ENCODE measurements around the gene RPGR. TPM values are rescaled to one million over a fixed set of nuclear protein-coding genes. Genes with fewer than 3 reads are reported as not detected.
A peak's percentile ranks its signal among the peaks of the same experiment; 100 is the strongest.

RPGR gene
- total RNA-seq, 6 experiments from 2014 or later = 1.9 to 14.1 (median 3.6) TPM

GRCh38 chrX:38347136-38347535 is 19.8 kb upstream of the RPGR start:
- peak in 3 of 4 donors; percentile 18 to 66 (median 46) for ATAC-seq
- H3K27me3 ChIP-seq = no peaks in the 10 kb centered on the region
- no peaks in the 10 kb centered on the region for H3K36me3 ChIP-seq
- H3K9me3 ChIP-seq = no peaks in the 10 kb centered on the region
- intact Hi-C loops (cut with DNase I) = no loop called here
- TF ChIP-seq, protein P1, sequence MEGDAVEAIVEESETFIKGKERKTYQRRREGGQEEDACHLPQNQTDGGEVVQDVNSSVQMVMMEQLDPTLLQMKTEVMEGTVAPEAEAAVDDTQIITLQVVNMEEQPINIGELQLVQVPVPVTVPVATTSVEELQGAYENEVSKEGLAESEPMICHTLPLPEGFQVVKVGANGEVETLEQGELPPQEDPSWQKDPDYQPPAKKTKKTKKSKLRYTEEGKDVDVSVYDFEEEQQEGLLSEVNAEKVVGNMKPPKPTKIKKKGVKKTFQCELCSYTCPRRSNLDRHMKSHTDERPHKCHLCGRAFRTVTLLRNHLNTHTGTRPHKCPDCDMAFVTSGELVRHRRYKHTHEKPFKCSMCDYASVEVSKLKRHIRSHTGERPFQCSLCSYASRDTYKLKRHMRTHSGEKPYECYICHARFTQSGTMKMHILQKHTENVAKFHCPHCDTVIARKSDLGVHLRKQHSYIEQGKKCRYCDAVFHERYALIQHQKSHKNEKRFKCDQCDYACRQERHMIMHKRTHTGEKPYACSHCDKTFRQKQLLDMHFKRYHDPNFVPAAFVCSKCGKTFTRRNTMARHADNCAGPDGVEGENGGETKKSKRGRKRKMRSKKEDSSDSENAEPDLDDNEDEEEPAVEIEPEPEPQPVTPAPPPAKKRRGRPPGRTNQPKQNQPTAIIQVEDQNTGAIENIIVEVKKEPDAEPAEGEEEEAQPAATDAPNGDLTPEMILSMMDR (IDR thresholded peaks at IDR 0.05) = no peak
- no peak for TF ChIP-seq POLR2A (IDR thresholded peaks at IDR 0.05)
- no peak for DNase-seq
- no peak overlapping the region for H3K27ac ChIP-seq
- WGBS (ENCODE audit: insufficient coverage, low coverage, low lambda C conversion rate, missing lambda C conversion rate) = 72% methylated on average over 2 of the region's 2 CpGs
- peaks cover 0 to 11% (median 0%) of the 10 kb centered on the region in 4 donors for H3K4me1 ChIP-seq
- H3K4me3 ChIP-seq = no peak overlapping the region

DNA sequence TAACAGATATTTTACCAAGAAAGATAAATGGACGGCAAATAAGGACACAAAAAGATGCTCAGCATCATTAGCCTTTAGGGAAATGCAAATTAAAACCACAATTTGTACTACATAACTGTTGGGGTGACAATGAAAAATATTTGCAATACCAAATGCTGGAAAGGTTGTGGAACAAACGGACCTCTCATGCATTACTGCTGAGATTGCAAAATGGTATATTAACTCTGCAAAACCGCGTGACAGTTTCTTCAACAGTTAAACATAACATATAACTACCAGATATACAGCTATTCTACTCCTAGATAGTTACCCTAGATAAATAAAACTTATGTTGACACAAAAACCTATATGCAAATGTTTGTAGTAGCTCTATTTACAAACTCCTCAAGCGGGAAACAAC is 18.8 kb upstream of the RPGR start:
- TF ChIP-seq, protein P1 (IDR thresholded peaks at IDR 0.05) = no peak
- TF ChIP-seq POLR2A (IDR thresholded peaks at IDR 0.05) = no peak
- intact Hi-C loops (cut with DNase I) = no loop called here
- no peak for ATAC-seq

GRCh38 chrX:38342853-38343778 is 15.8 kb upstream of the RPGR start:
- TF ChIP-seq, protein P1 (IDR thresholded peaks at IDR 0.05) = no peak
- peak; percentile 20 for TF ChIP-seq POLR2A (IDR thresholded peaks at IDR 0.05)
- DNase-seq (peak in 1 of 3 donors; percentile 48), ATAC-seq (peak; percentile 89 to 94 (median 92))
- Histone ChIP-seq H3K9me3 (no peaks in the 10 kb centered on the region), H3K4me1 (peaks cover 0 to 6% (median 0%) of the 10 kb centered on the region in 4 donors), H3K27me3 (no peaks in the 10 kb centered on the region), H3K4me3 (peak overlapping the region in 1 of 3 donors; percentile 4), H3K36me3 (no peaks in the 10 kb centered on the region), H3K27ac (peak overlapping the region in 2 of 3 donors; percentile 47 to 49)
- 16% methylated on average over 2 of the region's 2 CpGs for WGBS (ENCODE audit: insufficient coverage, low coverage, low lambda C conversion rate, missing lambda C conversion rate)
- intact Hi-C loops (cut with DNase I) = no loop called here

More for the DNA sequence above, 18.8 kb upstream of the RPGR start:
- Histone ChIP-seq H3K27ac (no peak overlapping the region), H3K4me3 (no peak overlapping the region), H3K27me3 (no peaks in the 10 kb centered on the region), H3K4me1 (peaks cover 0 to 6% (median 0%) of the 10 kb centered on the region in 4 donors), H3K36me3 (no peaks in the 10 kb centered on the region), H3K9me3 (no peaks in the 10 kb centered on the region)
- no peak for DNase-seq
- WGBS (ENCODE audit: insufficient coverage, low coverage, low lambda C conversion rate, missing lambda C conversion rate) = 39% methylated on average over 5 of the region's 5 CpGs

DNA sequence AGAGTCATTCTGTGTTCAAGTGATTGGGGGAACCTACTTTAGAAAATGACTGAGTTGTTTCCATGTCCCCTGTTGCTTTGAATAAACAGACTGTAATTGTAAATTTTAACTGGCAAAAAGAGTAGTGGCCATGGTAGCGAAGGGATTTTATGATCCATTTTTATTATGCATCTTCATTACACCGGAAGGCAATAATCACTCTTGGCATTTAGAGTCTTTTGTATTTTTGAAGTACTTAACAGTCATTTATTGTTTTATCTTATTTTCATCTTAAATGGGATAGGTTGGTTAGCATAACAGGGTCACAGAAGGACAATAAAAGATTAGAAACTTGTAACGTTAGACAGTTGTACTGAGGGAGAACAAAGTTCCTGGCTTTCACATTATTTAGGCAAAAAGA is 14.1 kb upstream of the RPGR start:
- H3K4me3 ChIP-seq = no peak overlapping the region
- no peaks in the 10 kb centered on the region for H3K27me3 ChIP-seq
- no peak overlapping the region for H3K27ac ChIP-seq
- DNase-seq (no peak), ATAC-seq (no peak)
- 59% methylated on average over 3 of the region's 3 CpGs for WGBS (ENCODE audit: insufficient coverage, low coverage, low lambda C conversion rate, missing lambda C conversion rate)
- no peaks in the 10 kb centered on the region for H3K9me3 ChIP-seq
- H3K4me1 ChIP-seq = peaks cover 0 to 6% (median 0%) of the 10 kb centered on the region in 4 donors
- no peaks in the 10 kb centered on the region for H3K36me3 ChIP-seq
- no peak for TF ChIP-seq POLR2A (IDR thresholded peaks at IDR 0.05)
- TF ChIP-seq, protein P1 (IDR thresholded peaks at IDR 0.05) = no peak
- intact Hi-C loops (cut with DNase I) = no loop called here
